ENCODE results near the gene ZNF530. TPM values are rescaled to one million over a fixed set of nuclear protein-coding genes. Genes with fewer than 3 reads are reported as not detected.

The ZNF530 gene
- polyA plus RNA-seq (2012; ENCODE audit: insufficient read depth, insufficient read length) = 6.8 TPM

- DNase-seq (ENCODE audit: low read depth, low spot score) = peak; percentile 90
- H3K4me3 ChIP-seq (ENCODE audit: low read length) = peak within 1 kb of the TSS; percentile 78
Observed at GRCh38 chr19:57599761-57600383, at the start of gene ZNF530. TSS of gene ZNF530 (plus strand) at chr19:57599885. CDS start at chr19:57604346, 4,461 bp downstream.

- H3K4me3 ChIP-seq (ENCODE audit: low read length) = no peak overlapping the region
- no peak for DNase-seq (ENCODE audit: low read depth, low spot score)
Observed at GRCh38 chr19:57552432-57552831, 47.3 kb upstream of the ZNF530 start.

- no peak for DNase-seq (ENCODE audit: low read depth, low spot score)
- no peak overlapping the region for H3K4me3 ChIP-seq (ENCODE audit: low read length)
Observed at GRCh38 chr19:57557659-57558058, 42.0 kb upstream of the ZNF530 start.

- peak overlapping the region; percentile 88 for H3K4me3 ChIP-seq (ENCODE audit: low read length)
- DNase-seq (ENCODE audit: low read depth, low spot score) = peak; percentile 6
Observed at GRCh38 chr19:57558525-57558924, 41.2 kb upstream of the ZNF530 start.

- H3K4me3 ChIP-seq (ENCODE audit: low read length) = peak overlapping the region; percentile 88
- DNase-seq (ENCODE audit: low read depth, low spot score) = no peak
Observed at GRCh38 chr19:57559008-57559403, 40.7 kb upstream of the ZNF530 start.

GRCh38 chr19:57559404-57560025 is 40.2 kb upstream of the ZNF530 start, which contains the start of gene ZNF550:
TSS of gene ZNF550 (minus strand) at chr19:57559863. CDS start at chr19:57559682, 181 bp downstream.
- peak; percentile 83 for DNase-seq (ENCODE audit: low read depth, low spot score)
- H3K4me3 ChIP-seq (ENCODE audit: low read length) = peak within 1 kb of the TSS; percentile 88

- no peak for DNase-seq (ENCODE audit: low read depth, low spot score)
- H3K4me3 ChIP-seq (ENCODE audit: low read length) = peak overlapping the region; percentile 88
Observed at GRCh38 chr19:57560049-57560491, 39.6 kb upstream of the ZNF530 start.

GRCh38 chr19:57563547-57563946 is 36.1 kb upstream of the ZNF530 start:
- no peak overlapping the region for H3K4me3 ChIP-seq (ENCODE audit: low read length)
- DNase-seq (ENCODE audit: low read depth, low spot score) = no peak

GRCh38 chr19:57566396-57567265 is 33.1 kb upstream of the ZNF530 start:
- DNase-seq (ENCODE audit: low read depth, low spot score) = peak; percentile 54
- no peak overlapping the region for H3K4me3 ChIP-seq (ENCODE audit: low read length)

- DNase-seq (ENCODE audit: low read depth, low spot score) = no peak
- no peak overlapping the region for H3K4me3 ChIP-seq (ENCODE audit: low read length)
Observed at GRCh38 chr19:57570707-57571106, 29.0 kb upstream of the ZNF530 start.

GRCh38 chr19:57572415-57572947 is 27.2 kb upstream of the ZNF530 start:
- H3K4me3 ChIP-seq (ENCODE audit: low read length) = no peak overlapping the region
- no peak for DNase-seq (ENCODE audit: low read depth, low spot score)

- no peak overlapping the region for H3K4me3 ChIP-seq (ENCODE audit: low read length)
- DNase-seq (ENCODE audit: low read depth, low spot score) = no peak
Observed at GRCh38 chr19:57576661-57577060, 23.0 kb upstream of the ZNF530 start.

- peak within 1 kb of the TSS; percentile 77 for H3K4me3 ChIP-seq (ENCODE audit: low read length)
- DNase-seq (ENCODE audit: low read depth, low spot score) = peak; percentile 99
Observed at GRCh38 chr19:57578487-57579205, 21.0 kb upstream of the ZNF530 start, which contains the start of gene ZNF416. TSS of gene ZNF416 (minus strand) at chr19:57578911. CDS start at chr19:57578704, 207 bp downstream.

- no peak overlapping the region for H3K4me3 ChIP-seq (ENCODE audit: low read length)
- no peak for DNase-seq (ENCODE audit: low read depth, low spot score)
Observed at GRCh38 chr19:57583104-57583520, 16.6 kb upstream of the ZNF530 start.

- no peak for DNase-seq (ENCODE audit: low read depth, low spot score)
- no peak within 1 kb of the TSS for H3K4me3 ChIP-seq (ENCODE audit: low read length)
Observed at GRCh38 chr19:57583521-57584416, 15.9 kb upstream of the ZNF530 start, which contains the start of gene ZIK1. TSS of gene ZIK1 (plus strand) at chr19:57584145. CDS start at chr19:57584357, 212 bp downstream.

GRCh38 chr19:57587529-57587928 is 12.2 kb upstream of the ZNF530 start:
- H3K4me3 ChIP-seq (ENCODE audit: low read length) = no peak overlapping the region
- DNase-seq (ENCODE audit: low read depth, low spot score) = no peak

GRCh38 chr19:57599377-57599760 is 316 bp upstream of the ZNF530 start:
- H3K4me3 ChIP-seq (ENCODE audit: low read length) = peak overlapping the region; percentile 78
- no peak for DNase-seq (ENCODE audit: low read depth, low spot score)

GRCh38 chr19:57606931-57607330 is 7.2 kb downstream of the ZNF530 start:
- no peak for DNase-seq (ENCODE audit: low read depth, low spot score)
- H3K4me3 ChIP-seq (ENCODE audit: low read length) = no peak overlapping the region

Measured in Jurkat, Clone E6-1 (cell line).